HG02588 (cell line): ENCODE data around the gene RPTOR.
"Not testable (repeated sequence)": the region's sequence is repeated elsewhere in the genome, so short reads cannot be mapped to it uniquely, and the experiment has no call there.

Experiments
- ATAC-seq: cut with Tn5 transposase; IDR thresholded peaks from one replicate; pipeline ENCODE4 v1.9.1; 2021; ENCODE audit warnings: mild to moderate bottlenecking, moderate library complexity; ENCODE audit not compliant: unreplicated experiment

The RPTOR gene

DNA sequence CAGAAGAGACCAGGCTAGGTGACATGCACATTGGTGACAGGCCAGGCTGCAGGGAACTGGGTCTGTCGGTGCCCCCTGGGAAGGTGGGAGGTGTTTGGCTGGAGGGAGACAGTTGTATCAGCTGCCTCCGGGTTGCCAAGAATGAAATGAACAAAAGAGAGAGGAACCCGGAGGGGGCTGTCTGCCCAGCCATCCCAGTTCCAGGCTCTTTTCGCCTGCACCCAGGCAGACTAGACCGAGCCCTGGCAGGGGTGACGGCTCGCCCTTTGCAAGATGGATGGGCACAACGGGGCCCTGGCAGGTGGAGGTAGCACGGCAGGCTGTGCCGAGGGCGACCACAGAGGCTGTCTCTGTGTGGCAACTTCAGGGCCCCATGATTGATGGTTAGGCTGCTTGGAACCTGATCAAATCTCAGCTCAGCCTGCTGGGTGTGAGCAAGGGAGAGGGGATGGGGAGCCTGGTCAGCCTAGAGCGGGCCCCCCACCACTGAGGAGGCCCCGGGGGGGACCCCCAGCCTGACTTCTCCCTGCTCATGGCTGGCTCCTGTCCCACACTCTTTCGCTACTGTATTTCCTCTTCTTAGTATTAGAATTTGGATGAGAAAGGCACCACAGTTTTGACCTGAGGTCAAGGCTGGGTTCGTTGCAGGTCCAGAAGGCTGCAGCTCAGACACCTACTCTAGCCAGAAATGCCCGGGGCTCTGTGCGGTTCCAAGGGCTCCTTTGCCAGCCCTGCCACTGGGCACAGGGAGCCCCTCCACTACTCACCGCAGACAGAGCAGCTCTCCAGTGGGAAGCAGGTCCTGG is 328.1 kb downstream of the RPTOR start:
- ATAC-seq: no peak

GRCh38 chr17:80873307-80873951 is 328.8 kb downstream of the RPTOR start:
- no peak for ATAC-seq

- ATAC-seq: no peak
Measured at GRCh38 chr17:80874866-80875445, 330.3 kb downstream of the RPTOR start.

GRCh38 chr17:80875480-80875995 is 330.9 kb downstream of the RPTOR start:
- ATAC-seq: not testable (repeated sequence)

DNA sequence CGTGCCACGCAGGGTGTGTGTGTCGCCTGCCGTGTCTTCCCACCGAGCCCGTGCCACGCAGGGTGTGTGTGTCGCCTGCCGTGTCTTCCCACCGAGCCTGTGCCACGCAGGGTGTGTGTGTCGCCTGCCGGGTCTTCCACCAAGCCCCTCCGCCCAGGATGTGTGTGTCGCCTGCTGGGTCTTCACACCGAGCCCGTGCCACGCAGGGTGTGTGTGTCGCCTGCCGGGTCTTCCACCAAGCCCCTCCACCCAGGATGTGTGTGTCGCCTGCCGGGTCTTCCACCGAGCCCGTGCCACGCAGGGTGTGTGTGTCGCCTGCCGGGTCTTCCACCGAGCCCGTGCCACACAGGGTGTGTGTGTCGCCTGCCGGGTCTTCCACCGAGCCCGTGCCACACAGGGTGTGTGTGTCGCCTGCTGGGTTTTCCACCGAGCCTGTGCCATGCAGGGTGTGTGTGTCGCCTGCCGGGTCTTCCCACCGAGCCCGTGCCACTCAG is 331.9 kb downstream of the RPTOR start:
- ATAC-seq: not testable (repeated sequence)

DNA sequence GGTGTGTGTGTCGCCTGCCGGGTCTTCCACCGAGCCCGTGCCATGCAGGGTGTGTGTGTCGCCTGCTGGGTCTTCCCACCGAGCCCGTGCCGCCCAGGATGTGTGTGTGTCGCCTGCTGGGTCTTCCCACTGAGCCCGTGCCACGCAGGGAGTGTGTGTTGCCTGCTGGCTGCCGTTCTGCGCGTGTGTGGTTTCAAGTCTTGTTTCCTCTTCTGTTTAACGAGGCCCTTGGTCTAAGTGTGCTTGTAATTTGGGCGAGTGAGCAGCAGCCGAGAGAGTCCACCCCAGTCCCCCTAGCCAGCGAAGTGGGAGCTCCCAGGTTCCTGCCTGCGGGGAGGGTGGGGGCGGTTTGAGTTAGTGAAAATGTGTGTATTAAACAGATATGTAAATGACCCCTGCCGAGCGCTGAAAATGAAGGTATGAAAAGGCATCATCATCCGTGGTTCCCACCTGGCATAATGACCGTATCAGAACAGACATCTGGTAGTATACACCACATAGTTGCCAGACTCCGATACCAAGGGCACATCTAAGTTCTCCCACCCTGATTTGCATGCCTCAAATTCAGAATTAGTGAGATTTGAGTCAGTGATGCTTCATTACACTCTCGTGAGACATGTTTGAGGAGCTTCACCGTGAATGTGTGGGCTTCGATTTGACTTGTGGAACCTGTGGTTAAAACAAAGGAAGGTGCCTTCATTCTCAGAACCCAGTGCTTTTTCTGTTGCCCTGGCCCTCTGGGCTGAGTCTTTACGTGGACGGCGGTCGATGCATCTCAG is 332.5 kb downstream of the RPTOR start:
- peak; percentile 78 for ATAC-seq

GRCh38 chr17:80877729-80878303 is 333.2 kb downstream of the RPTOR start:
- ATAC-seq: peak; percentile 9

GRCh38 chr17:80878876-80879722 is 334.5 kb downstream of the RPTOR start:
- ATAC-seq: no peak

GRCh38 chr17:80879723-80880647 is 335.3 kb downstream of the RPTOR start:
- no peak for ATAC-seq

- no peak for ATAC-seq
Measured at GRCh38 chr17:80880648-80880985, 336.0 kb downstream of the RPTOR start.

DNA sequence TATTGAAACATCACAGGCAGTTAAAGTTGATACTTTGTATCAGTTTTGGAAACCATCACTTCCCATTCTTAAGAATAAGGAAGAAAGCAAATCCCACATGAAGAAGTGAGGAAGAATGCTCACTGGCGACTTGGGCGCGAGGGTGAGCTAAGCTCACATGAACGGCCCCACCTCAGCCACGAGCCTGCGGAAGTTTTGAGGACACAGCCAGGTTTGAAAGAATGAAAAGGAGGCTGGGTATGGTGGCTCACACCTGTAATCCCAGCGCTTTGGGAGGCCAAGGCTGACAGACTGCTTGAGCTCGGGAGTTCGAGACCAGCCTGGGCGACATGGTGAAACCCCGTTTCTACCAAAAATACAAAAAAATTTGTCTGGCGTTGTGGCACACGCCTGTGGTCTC is 336.7 kb downstream of the RPTOR start:
- no peak for ATAC-seq

DNA sequence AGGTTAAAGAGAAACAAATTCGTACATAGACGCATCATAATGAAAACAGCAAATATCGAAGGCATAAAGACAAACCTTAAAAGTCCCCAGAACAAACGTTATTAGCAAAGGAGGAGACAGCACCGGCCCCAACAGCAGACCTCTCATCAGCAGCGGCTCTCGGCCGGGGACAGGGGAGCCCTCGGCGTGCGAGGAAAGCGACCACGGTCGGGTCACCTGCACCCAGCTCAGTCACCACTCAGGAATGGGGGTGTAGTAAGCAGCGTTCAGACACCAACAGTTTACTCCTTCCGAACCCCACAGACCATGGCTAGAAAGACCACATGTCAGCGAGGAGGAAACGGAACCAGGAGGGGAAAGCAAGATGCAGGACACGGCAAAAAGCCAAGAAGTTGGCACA is 337.7 kb downstream of the RPTOR start:
- no peak for ATAC-seq

DNA sequence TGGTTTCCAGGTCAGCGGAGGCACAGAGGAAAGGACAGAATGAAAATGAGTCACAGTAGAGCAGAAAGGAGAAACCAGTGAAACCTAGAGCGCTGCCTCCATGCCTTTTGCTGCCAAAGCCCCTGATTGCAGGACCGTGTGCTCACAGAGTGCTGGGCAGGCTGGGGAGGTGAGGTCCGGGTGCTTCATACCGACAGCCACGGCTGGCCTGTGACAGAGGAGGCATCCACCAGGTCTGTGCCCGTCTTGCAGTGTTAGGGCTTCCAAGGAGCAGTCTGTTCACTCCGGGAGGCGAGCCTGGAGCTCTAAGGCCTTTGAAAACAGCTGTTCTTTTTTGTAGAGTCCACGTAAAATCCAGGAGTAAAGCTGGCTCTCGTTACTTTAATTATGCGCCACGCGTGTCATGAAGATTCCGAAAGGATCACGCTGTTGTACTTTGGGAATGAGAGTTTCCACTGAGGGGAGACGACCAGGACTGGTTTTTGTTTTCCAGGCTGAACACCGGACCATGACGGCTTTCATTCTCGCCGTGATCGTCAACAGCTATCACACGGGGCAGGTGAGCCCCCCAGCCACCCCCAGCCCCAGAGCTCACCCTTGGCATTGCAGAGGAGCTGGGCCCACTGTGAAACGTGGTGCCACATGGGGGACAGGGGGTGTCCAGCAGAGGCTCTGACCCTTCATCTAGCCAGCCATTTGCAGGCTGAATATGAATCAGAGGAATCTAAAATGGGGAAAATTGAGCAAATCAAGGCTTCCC is 338.5 kb downstream of the RPTOR start:
- ATAC-seq: no peak

DNA sequence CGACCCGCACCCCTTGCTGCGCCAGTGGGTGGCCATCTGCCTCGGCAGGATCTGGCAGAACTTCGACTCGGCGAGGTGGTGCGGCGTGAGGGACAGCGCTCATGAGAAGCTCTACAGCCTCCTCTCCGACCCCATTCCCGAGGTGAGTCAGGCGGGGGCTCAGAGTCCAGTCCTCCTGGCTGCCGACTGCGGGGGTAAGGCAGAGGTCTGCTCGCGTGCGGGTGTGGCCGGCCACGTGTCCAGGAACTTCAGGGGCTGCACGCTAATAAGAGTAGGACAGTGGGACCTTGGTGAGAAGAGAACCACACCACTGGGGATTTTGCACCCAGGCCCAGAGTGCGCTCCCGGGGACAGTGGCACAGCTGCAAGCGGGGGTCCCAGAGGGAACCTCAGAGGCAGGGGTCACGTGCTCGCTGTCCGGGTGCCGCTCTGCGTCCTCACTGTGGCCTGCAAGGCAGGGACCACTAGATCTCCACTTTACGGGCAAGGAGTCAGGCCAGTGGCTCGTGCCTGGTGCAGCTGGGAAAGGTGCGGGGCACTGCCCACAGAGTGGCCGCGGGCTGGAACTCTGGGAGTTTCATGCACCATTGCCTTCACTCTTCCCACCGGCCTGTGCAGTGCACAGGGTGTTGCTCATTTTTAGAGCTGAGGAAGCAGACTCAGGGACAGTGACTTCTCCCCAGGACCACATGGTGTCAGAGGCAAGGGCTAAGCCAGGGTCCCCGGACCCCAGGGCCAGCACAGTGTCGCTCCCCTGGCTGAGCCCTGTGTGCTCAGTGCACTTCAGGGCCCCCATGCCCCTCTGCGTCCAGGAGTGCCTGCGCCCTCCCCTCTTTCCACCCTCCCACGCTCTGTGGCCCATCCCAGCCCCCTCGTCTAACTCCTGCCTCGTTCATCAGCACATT is 339.4 kb downstream of the RPTOR start:
- ATAC-seq: no peak

DNA sequence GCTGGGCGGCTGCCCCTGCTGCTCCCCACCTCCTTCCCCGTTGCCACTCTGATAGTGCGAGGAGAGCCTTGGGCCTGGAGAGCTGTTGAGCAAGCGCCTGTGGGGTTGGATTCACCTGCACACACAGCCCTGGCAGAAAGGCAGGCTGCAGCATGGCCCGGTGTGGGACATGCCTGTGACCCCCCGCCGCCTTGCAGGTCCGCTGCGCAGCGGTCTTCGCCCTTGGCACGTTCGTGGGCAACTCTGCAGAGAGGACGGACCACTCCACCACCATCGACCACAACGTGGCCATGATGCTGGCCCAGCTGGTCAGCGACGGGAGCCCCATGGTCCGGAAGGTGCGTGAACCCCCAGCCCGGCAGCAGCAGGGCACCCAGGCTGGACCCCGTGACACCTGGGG is 340.2 kb downstream of the RPTOR start:
- ATAC-seq: no peak

DNA sequence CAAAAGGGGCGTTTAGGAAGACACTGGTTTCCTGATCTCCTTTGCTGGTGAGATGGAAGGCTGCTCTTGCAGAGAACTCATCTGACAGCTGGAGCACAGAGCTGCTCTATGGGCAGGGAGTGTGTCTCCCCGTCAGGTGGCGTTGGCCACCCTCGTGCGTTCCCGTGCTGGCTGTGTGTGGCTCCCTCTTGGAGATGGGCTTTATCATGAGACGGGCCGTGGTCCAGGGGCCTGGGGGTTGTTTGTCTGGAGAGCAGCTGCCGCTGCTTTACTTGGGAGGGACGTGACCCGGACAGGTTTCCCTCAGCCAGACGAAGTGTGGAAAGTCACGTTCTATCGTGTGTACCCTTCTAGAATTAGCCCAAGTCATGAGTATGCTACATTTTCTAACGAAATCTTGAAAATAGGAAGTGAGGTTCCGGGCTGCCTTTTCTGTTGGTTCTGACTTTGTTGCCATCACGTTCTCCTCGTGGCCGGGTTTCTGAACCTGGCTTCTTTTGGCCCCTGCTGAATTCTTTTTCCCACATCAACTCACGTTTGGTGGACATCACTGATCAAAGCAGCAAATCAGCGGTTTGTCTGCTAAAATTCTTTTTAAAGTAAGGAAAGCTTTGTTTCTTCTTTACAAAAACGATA is 341.4 kb downstream of the RPTOR start:
- no peak for ATAC-seq
